Adrenal gland (tissue), 12 donors: ENCODE results near the gene CELSR3. TPM values are rescaled to one million over a fixed set of nuclear protein-coding genes. Genes with fewer than 3 reads are reported as not detected.

Experiments
- DNase-seq, 7 donors: peaks; one replicate each; pipeline ENCODE4 v3.0.0-alpha.2; 2019 to 2020
- H3K27ac ChIP-seq, 5 donors: fragments of 200-600 bp; sonication (generic) in 4 of 5; 1 replicate in 3 of 5; 2 replicates in 2 of 5; pipeline versions ENCODE4 v1.5.1 to v1.8.0; 2016 to 2020; ENCODE audit warnings: mild to moderate bottlenecking in 1 of 5
- H3K27me3 ChIP-seq: fragments of 200-600 bp; 2 replicates; pipeline ENCODE4 v1.8.0; 2021
- H3K36me3 ChIP-seq, 2 donors: fragments of 200-600 bp; replicated peaks in 1 of 2; 1 replicate in 1 of 2; 2 replicates in 1 of 2; pipeline versions ENCODE4 v1.5.1 to v1.8.0; 2018 to 2022
- H3K4me1 ChIP-seq, 2 donors: fragments of 200-600 bp; replicated peaks in 1 of 2; 1 replicate in 1 of 2; 2 replicates in 1 of 2; pipeline versions ENCODE4 v1.5.1 to v1.8.0; 2018 to 2021
- H3K4me3 ChIP-seq, 4 donors: fragments of 200-600 bp; sonication (generic) in 3 of 4; one replicate each; pipeline ENCODE4 v1.5.1; 2016 to 2018
- H3K9me3 ChIP-seq, 3 donors: fragments of 200-600 bp; sonication (generic) in 1 of 3; replicated peaks in 1 of 3; 1 replicate in 2 of 3; 2 replicates in 1 of 3; pipeline versions ENCODE4 v1.5.1 to v1.8.0; 2016 to 2021
- CTCF ChIP-seq, 6 experiments: fragments of 450-650 bp in 4 of 6; fragments of 200-600 bp in 2 of 6; sonication (generic) in 1 of 6; IDR thresholded peaks; 1 replicate in 5 of 6; 2 replicates in 1 of 6; pipeline versions ENCODE4 v1.5.1 to v1.8.0; 2016 to 2021; ENCODE audit warnings: antibody characterized with exemption in 6 of 6, mild to moderate bottlenecking in 2 of 6, moderate library complexity in 1 of 6
- POLR2A ChIP-seq, 2 donors: fragments of 450-650 bp; IDR thresholded peaks; one replicate each; pipeline ENCODE4 v1.6.1; 2017; ENCODE audit warnings: antibody characterized with exemption in 2 of 2, mild to moderate bottlenecking in 2 of 2, moderate library complexity in 1 of 2
- WGBS, 4 donors: extraction: QIAGEN DNeasy Blood & Tissue Kit in 2 of 4; methylation state at CpG; one replicate each; pipeline versions ENCODE4 v1.1.5 to v1.1.7; 2013 to 2017; 5-methylcytosine and 5-hydroxymethylcytosine counted together
- intact Hi-C, 2 donors: fragments of 100-400 bp; cut with DNase I; formaldehyde crosslinking; loops; one replicate each; pipeline versions ENCODE4 v1.14.1 to v1.15.0; 2022 to 2023
- polyA plus RNA-seq, 3 donors: library from polyadenylated mRNA; stranded (reverse); fragments of 200-250 nt in 2 of 3; fragments of 350-450 nt in 1 of 3; fragmentation: Illumina TruSeq in 1 of 3; extraction: RNeasy Lipid Tissue Mini Kit (QIAGEN cat#74804) in 1 of 3; gene quantifications; one replicate each; pipeline ENCODE4 v1.2.3, GENCODE V29; 2013 to 2014
- total RNA-seq, 9 donors: library from RNA; depleted of rRNA in 4 of 9; stranded (reverse); fragments of >200 nt in 4 of 9; fragments of 120-200 nt in 1 of 9; fragmentation: NEBNext Ultra II Directional in 1 of 9; extraction: Animal tissue kit (Norgen Biotek cat#: 25700) in 1 of 9; gene quantifications; one replicate each; pipeline versions ENCODE4 v1.1.0 to v1.2.4, GENCODE V29; 2013 to 2023
- donor health status: healthy with polysubstance abuse.
- donor health status: Bipolar disorder and iron deficiency.
- donor health status: DM: yes; HTN: yes; CAD: no.
- donor health status: DM: no; HTN: no; CAD: no.
- donor health status: DM: no; HTN: no; CAD: no.
- donor health status: DM: yes; HTN: yes; CAD: no.

The CELSR3 gene
- total and polyA plus RNA-seq, 12 donors, result 0.78 to 23.5 (median 1.9) TPM

DNA sequence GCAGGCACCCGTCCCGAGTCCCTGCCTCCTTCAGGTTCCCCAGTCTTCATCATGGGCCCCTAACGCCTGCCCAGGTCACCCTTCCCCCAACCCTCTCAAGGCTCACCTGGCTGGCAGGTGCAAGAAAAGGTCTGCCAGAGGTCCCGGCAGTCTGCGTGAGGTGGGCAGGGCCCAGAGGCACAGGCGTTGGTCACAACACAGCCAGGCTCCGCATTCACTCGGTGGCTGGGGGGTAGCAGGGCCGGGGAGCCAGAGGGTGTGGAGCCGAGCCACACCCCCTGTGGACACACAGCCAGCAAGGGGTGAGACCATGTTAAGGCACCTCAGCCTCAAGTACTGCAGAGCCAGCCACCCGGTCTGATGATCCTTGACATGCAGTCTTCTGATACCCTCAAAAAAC lies 10.9 kb downstream of the CELSR3 start:
- Histone ChIP-seq H3K9me3 (no peaks in the 10 kb centered on the region), H3K27ac (no peak overlapping the region), H3K4me1 (peaks cover 0 to 7% of the 10 kb centered on the region in 2 donors), H3K27me3 (no peaks in the 10 kb centered on the region), H3K4me3 (no peak overlapping the region), H3K36me3 (no peaks in the 10 kb centered on the region)
- TF ChIP-seq CTCF (IDR thresholded peaks at IDR 0.05) (no peak), POLR2A (IDR thresholded peaks at IDR 0.05) (no peak)
- intact Hi-C loops, result no loop called here
- 89 to 92% (median 91%) methylated on average over 3 to 11 of the region's 11 CpGs for WGBS, 4 donors
- DNase-seq, result no peak

DNA sequence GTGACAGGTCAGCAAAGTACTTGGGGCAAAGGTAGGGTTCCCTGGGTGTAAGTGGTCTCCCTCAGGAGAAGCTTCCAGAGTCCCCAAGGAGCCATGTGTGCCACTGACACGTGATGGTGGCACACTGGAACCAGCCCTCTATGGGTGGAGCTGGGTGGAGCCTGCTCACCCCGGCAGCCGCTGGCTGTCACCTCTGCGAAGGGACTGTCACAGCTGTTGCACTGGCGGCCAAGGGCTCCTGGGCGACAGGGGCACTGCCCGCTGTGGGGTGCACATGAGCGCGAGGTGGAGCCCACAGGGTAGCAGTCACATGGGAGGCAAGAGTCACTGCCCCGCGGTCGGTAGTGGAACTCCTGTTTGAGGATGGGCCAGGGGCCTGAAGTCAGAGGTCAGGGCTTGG lies 12.0 kb downstream of the CELSR3 start:
- intact Hi-C loops, result no loop called here
- DNase-seq, result no peak
- WGBS, 4 donors, result 90 to 91% (median 91%) methylated on average over 9 to 12 of the region's 12 CpGs

DNA sequence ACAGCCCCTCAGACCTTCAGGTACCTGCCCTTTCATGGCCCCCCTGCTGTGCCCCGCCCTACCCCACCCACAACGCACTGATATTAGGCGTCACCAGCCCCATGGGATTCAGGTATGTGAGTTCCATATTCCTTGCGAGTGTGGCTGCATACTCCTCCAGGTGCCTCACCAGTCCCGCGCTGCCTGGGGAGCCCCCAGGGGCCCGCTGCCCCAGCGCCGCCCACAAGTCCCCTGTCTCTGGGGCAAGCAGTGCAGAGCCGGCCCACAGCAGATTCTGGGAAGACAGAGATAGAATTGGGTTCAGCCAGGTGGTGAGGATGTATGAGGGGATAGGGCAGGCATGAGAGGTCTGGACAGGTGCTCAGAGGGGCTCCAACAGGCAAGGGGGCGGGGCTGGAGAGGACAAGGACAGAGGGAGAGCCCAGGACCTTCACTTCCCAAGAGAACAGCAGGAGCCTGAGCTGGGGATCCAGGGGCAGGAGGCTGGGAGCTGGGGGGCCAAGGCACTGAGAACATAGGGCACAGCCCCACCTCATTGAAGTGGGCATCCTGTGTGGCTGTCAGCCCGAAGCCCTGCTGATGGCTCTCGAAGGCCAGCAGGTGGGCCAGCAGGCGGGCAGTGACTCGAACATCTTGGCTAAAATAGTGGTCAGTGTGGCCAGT lies 14.4 kb downstream of the CELSR3 start:
- intact Hi-C loops, result no loop called here
- H3K4me1 ChIP-seq, result no peaks in the 10 kb centered on the region

More for the DNA sequence above, 12.0 kb downstream of the CELSR3 start:
- no peak overlapping the region for H3K27ac ChIP-seq
- no peaks in the 10 kb centered on the region for H3K27me3 ChIP-seq
- no peaks in the 10 kb centered on the region for H3K9me3 ChIP-seq
- H3K4me3 ChIP-seq, result no peak overlapping the region
- TF ChIP-seq POLR2A (IDR thresholded peaks at IDR 0.05), result no peak
- no peak for TF ChIP-seq CTCF (IDR thresholded peaks at IDR 0.05)
- peaks cover 0 to 3% of the 10 kb centered on the region in 2 donors for H3K4me1 ChIP-seq
- no peaks in the 10 kb centered on the region for H3K36me3 ChIP-seq

GRCh38 chr3:48647714-48648113 lies 15.0 kb downstream of the CELSR3 start:
- no peaks in the 10 kb centered on the region for H3K27me3 ChIP-seq
- no peak for DNase-seq
- intact Hi-C loops, result no loop called here
- no peak overlapping the region for H3K27ac ChIP-seq
- TF ChIP-seq POLR2A (IDR thresholded peaks at IDR 0.05) (no peak), CTCF (IDR thresholded peaks at IDR 0.05) (no peak)
- 71 to 93% (median 87%) methylated on average over 9 of the region's 9 CpGs for WGBS, 4 donors
- H3K9me3 ChIP-seq, result no peaks in the 10 kb centered on the region
- no peaks in the 10 kb centered on the region for H3K36me3 ChIP-seq
- no peak overlapping the region for H3K4me3 ChIP-seq
- no peaks in the 10 kb centered on the region for H3K4me1 ChIP-seq

More for the DNA sequence above, 14.4 kb downstream of the CELSR3 start:
- no peak for DNase-seq
- no peaks in the 10 kb centered on the region for H3K27me3 ChIP-seq
- H3K4me3 ChIP-seq, result no peak overlapping the region
- no peaks in the 10 kb centered on the region for H3K36me3 ChIP-seq
- TF ChIP-seq POLR2A (IDR thresholded peaks at IDR 0.05) (no peak), CTCF (IDR thresholded peaks at IDR 0.05) (no peak)
- H3K27ac ChIP-seq, result no peak overlapping the region
- H3K9me3 ChIP-seq, result no peaks in the 10 kb centered on the region
- WGBS, 4 donors, result 92 to 96% (median 95%) methylated on average over 4 to 15 of the region's 15 CpGs
